Transverse colon (tissue), 4 donors: Measurements from ENCODE around the gene ZBTB5. TPM values are rescaled to one million over a fixed set of nuclear protein-coding genes. Genes with fewer than 3 reads are reported as not detected.

Experiments used
- DNase-seq: peaks from one replicate; pipeline ENCODE4 v3.0.0-alpha.2; 2019
- H3K27ac ChIP-seq, 4 donors: fragments of 200-600 bp; sonication (generic); 2 replicates each; pipeline ENCODE4 v1.5.1; 2016 to 2018; ENCODE audit warnings: inconsistent platforms in 4 of 4
- H3K27me3 ChIP-seq: fragments of 200-600 bp; sonication (generic); 2 replicates; pipeline ENCODE4 v1.5.1; 2017; ENCODE audit warnings: inconsistent platforms
- H3K36me3 ChIP-seq, 4 donors: fragments of 200-600 bp; sonication (generic); 2 replicates each; pipeline ENCODE4 v1.5.1; 2017 to 2019; ENCODE audit warnings: inconsistent platforms in 4 of 4
- H3K4me1 ChIP-seq, 4 donors: fragments of 200-600 bp; sonication (generic); 2 replicates each; pipeline ENCODE4 v1.5.1; 2017 to 2020; ENCODE audit warnings: inconsistent platforms in 4 of 4
- H3K4me3 ChIP-seq, 4 donors: fragments of 200-600 bp; sonication (generic); 1 replicate in 1 of 4; 2 replicates in 3 of 4; pipeline versions ENCODE4 v1.5.1 to v1.6.1; 2017 to 2019; ENCODE audit warnings: inconsistent platforms in 4 of 4
- H3K9me3 ChIP-seq, 2 donors: fragments of 200-600 bp; sonication (generic); 2 replicates each; pipeline ENCODE4 v1.5.1; 2017 to 2019; ENCODE audit warnings: inconsistent platforms in 2 of 2
- EP300 ChIP-seq: sonication (generic); formaldehyde crosslinking; IDR thresholded peaks from one replicate; pipeline ENCODE4 v1.6.1; 2017; ENCODE audit warnings: antibody characterized with exemption, low read depth
- POLR2A ChIP-seq: fragments of 450-650 bp; IDR thresholded peaks from one replicate; pipeline ENCODE4 v1.6.1; 2016; ENCODE audit warnings: antibody characterized with exemption, mild to moderate bottlenecking, moderate library complexity
- POLR2AphosphoS5 ChIP-seq, 3 donors: sonication (generic); formaldehyde crosslinking; IDR thresholded peaks; one replicate each; pipeline ENCODE4 v1.6.1; 2016; ENCODE audit warnings: antibody characterized with exemption in 3 of 3
- WGBS, 2 donors: methylation state at CpG; one replicate each; pipeline ENCODE4 v1.1.5; 2018; ENCODE audit warnings: low coverage in 1 of 2; 5-methylcytosine and 5-hydroxymethylcytosine counted together
- in situ Hi-C, 4 donors: fragments of 200-750 bp; cut with MboI; loops; one replicate each; pipeline versions ENCODE4 v1.15.0 to v1.15.1; 2017; ENCODE audit warnings: low sequenced_read_pairs in 3 of 4, low pct_ligation_motif_present in 1 of 4, low pct_unique_long_range_greater_than_20kb in 1 of 4
- intact Hi-C: fragments of 100-400 bp; cut with DNase I; formaldehyde crosslinking; loops from one replicate; pipeline ENCODE4 v1.15.1; 2023; ENCODE audit warnings: low total_unique reads
- total RNA-seq, 4 donors: library from RNA; depleted of rRNA; stranded (reverse); fragments of >200 nt; gene quantifications; one replicate each; pipeline ENCODE4 v1.1.0, GENCODE V29; 2016
- TF ChIP-seq, protein P1 (sequence below), 5 experiments: fragments of 200-600 bp in 3 of 5; fragments of 450-650 bp in 2 of 5; sonication (generic) in 3 of 5; IDR thresholded peaks; 1 replicate in 2 of 5; 2 replicates in 3 of 5; pipeline ENCODE4 v1.5.1; 2016 to 2017; ENCODE audit warnings: antibody characterized with exemption in 5 of 5, inconsistent platforms in 3 of 5, mild to moderate bottlenecking in 2 of 5, moderate library complexity in 1 of 5

The ZBTB5 gene
- total RNA-seq, 4 donors from 2014 or later, result 3.2 to 14.6 (median 12.8) TPM

DNA sequence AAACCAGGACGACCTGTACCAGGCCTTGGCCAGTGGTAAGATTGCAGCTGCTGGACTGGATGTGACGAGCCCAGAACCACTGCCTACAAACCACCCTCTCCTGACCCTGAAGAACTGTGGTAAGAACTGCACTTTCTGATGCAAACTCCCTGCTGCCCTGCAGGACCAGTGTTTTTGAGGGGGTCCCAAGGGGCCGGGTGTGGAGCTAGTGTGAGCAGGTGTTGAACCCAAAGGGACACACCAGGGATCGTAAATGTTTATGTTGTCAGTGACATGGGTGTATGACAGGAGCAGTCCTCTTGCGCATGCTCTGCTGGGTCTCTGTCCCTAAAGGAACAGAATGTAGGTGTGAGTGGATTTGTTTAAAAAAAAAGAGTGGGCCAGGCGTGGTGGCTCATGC is 33.2 kb downstream of the ZBTB5 start:
- in situ Hi-C loops, result no loop called here
- H3K4me1 ChIP-seq, result no peaks in the 10 kb centered on the region
- H3K27me3 ChIP-seq, result no peaks in the 10 kb centered on the region
- no peaks in the 10 kb centered on the region for H3K9me3 ChIP-seq
- peaks cover 0 to 27% (median 7%) of the 10 kb centered on the region in 4 donors for H3K36me3 ChIP-seq
- 73 to 79% methylated on average over 2 to 6 of the region's 6 CpGs for WGBS, 2 donors
- no peak for DNase-seq
- no peak overlapping the region for H3K27ac ChIP-seq
- H3K4me3 ChIP-seq, result no peak overlapping the region
- intact Hi-C loops, result no loop called here
- no peak for TF ChIP-seq EP300
- TF ChIP-seq, protein P1, sequence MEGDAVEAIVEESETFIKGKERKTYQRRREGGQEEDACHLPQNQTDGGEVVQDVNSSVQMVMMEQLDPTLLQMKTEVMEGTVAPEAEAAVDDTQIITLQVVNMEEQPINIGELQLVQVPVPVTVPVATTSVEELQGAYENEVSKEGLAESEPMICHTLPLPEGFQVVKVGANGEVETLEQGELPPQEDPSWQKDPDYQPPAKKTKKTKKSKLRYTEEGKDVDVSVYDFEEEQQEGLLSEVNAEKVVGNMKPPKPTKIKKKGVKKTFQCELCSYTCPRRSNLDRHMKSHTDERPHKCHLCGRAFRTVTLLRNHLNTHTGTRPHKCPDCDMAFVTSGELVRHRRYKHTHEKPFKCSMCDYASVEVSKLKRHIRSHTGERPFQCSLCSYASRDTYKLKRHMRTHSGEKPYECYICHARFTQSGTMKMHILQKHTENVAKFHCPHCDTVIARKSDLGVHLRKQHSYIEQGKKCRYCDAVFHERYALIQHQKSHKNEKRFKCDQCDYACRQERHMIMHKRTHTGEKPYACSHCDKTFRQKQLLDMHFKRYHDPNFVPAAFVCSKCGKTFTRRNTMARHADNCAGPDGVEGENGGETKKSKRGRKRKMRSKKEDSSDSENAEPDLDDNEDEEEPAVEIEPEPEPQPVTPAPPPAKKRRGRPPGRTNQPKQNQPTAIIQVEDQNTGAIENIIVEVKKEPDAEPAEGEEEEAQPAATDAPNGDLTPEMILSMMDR (IDR thresholded peaks at IDR 0.05), result no peak
- no peak for TF ChIP-seq POLR2A
- no peak for TF ChIP-seq POLR2AphosphoS5 (IDR thresholded peaks at IDR 0.05)

DNA sequence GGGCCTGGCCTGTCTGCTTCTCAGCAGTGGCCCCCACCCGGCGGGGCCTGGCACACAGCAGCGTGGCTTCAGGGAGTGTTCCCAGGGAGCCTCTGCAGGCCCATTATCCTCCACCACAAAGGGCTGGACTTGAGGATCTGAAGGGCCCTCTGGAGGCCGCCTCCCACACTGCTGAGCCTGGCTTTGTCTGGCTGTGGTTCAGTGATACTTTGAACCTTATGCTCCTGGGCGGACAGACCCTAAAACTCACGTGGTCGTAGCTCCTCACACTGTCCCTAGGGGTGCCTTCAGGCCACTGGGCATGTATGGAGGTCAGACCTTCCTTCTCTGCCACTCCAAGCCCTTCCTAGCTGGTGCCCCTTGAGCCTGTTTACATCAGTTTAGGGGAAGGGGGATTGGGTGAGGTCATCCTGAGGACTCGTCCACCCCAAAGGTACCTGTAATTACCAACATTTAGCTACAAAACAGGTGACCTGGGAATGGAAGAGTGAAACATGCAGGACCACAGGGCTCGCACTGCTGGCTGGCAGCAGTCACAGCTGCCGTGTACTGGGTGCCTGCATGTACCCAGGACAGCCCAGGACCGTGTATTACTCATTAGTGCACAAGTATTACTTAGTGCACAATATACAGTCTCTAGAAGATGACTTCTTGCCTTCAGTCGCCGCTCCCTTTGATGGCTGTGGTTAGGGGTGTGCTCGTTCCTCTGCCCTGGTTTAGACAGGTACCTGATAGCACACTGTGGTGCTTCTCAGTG is 34.2 kb downstream of the ZBTB5 start:
- whole genome bisulfite sequencing, 2 donors, result 78% methylated on average over 14 of the region's 14 CpGs; no CpG with 5 or more reads in 1 of the 2 donors
- Histone ChIP-seq H3K27ac (no peak overlapping the region), H3K9me3 (no peaks in the 10 kb centered on the region), H3K4me3 (no peak overlapping the region), H3K27me3 (no peaks in the 10 kb centered on the region), H3K36me3 (peaks cover 0 to 21% (median 6%) of the 10 kb centered on the region in 4 donors), H3K4me1 (no peaks in the 10 kb centered on the region)
- no peak for DNase-seq
- TF ChIP-seq, protein P1 (IDR thresholded peaks at IDR 0.05), result peak in 1 of 5 experiments; percentile 15
- no peak for TF ChIP-seq POLR2A
- intact Hi-C loops (no loop called here), in situ Hi-C loops (no loop called here)

DNA sequence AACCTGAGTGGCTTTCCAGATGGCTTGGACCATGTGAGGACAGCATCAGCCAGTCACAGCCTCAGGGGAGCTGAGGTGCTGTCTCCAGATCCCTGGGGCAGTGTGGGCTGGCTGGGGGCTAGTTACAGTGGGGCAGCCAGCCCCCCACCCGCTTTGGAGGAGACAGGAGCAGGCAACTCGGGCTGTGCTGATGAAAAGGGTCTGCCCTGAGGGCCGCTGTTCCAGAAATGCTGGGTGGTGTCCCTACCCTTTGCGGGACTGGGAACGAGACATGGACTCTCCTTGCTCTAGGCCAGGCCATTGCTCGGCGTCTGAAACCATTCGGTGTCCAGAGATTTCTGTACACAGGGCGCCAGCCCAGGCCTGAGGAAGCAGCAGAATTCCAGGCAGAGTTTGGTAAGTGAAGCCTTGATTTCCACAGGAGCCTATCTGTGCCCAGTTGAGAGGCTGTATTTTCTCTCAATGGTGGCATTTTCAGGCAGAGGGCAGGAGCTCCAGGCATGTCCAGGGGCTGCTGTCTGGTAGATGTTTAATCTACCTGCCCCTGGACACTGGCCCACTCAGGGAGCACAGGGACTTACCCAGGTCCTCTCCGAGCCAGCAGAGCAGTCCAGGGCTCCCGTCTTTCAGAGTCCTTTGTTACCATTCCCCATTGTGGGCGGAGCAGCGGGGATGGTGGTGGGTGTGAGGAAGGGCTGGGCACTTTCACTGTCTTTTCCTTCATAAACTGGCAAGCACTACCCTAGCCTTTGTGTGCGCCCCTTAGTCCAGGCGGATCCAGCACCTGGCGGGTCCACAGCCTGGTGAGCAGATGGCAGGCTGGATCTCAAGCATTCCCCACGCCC is 35.6 kb downstream of the ZBTB5 start:
- intact Hi-C loops, result no loop called here

DNA sequence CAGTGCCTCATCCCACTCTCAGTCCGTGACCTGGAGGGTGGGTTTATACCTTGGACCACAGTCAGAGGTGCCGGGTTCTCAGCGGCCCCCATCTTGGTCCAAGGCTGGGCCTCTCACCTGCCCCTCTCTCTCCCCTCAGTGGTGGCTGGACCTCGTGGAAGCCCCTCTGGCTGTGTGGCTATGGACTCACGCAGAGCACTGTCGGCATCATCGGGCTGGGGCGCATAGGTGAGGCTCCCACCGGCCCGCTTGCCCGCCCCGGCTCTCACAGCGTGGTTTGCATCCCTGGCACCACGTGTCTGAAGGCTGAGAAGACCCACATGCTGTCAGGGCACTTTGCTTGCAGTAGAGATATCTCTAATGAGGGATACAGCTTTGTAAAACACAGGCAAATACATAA is 36.9 kb downstream of the ZBTB5 start:
- no peaks in the 10 kb centered on the region for H3K27me3 ChIP-seq
- H3K4me1 ChIP-seq, result peaks cover 9 to 20% (median 15%) of the 10 kb centered on the region in 4 donors
- DNase-seq, result no peak
- peaks cover 0 to 21% (median 6%) of the 10 kb centered on the region in 4 donors for H3K36me3 ChIP-seq
- in situ Hi-C loops (no loop called here), intact Hi-C loops (no loop called here)
- no peak overlapping the region for H3K27ac ChIP-seq
- WGBS, 2 donors, result 96 to 100% methylated on average over 2 to 14 of the region's 14 CpGs
- H3K4me3 ChIP-seq, result no peak overlapping the region
- no peaks in the 10 kb centered on the region for H3K9me3 ChIP-seq
- TF ChIP-seq POLR2A (no peak), EP300 (no peak)

More for the DNA sequence above, 35.6 kb downstream of the ZBTB5 start:
- peaks cover 0 to 21% (median 6%) of the 10 kb centered on the region in 4 donors for H3K36me3 ChIP-seq
- DNase-seq, result no peak
- H3K27ac ChIP-seq, result no peak overlapping the region
- WGBS, 2 donors, result 95% methylated on average over 17 of the region's 17 CpGs; no CpG with 5 or more reads in 1 of the 2 donors
- no peaks in the 10 kb centered on the region for H3K27me3 ChIP-seq
- TF ChIP-seq EP300, result no peak
- no peak for TF ChIP-seq POLR2AphosphoS5 (IDR thresholded peaks at IDR 0.05)
- no peak for TF ChIP-seq POLR2A
- TF ChIP-seq, protein P1 (IDR thresholded peaks at IDR 0.05), result no peak
- H3K9me3 ChIP-seq, result no peaks in the 10 kb centered on the region
- in situ Hi-C loops, result no loop called here
- peaks cover 0 to 7% (median 2%) of the 10 kb centered on the region in 4 donors for H3K4me1 ChIP-seq
- H3K4me3 ChIP-seq, result no peak overlapping the region
